Measurements from ENCODE around the gene SUGP1.

SUGP1 gene

GRCh38 chr19:19308373-19308772 is 11.9 kb downstream of the SUGP1 start:
- no peak for DNase-seq (ENCODE audit: low spot score)
- no peak for TF ChIP-seq CTCF (IDR thresholded peaks at IDR 0.05; ENCODE audit: extremely low read depth, missing control alignments)

- no peak for TF ChIP-seq CTCF (IDR thresholded peaks at IDR 0.05; ENCODE audit: extremely low read depth, missing control alignments)
- no peak for DNase-seq (ENCODE audit: low spot score)
These were observed 14.1 kb downstream of the SUGP1 start for GRCh38 chr19:19306191-19306590.

- no peak for TF ChIP-seq CTCF (IDR thresholded peaks at IDR 0.05; ENCODE audit: extremely low read depth, missing control alignments)
These were observed 14.6 kb downstream of the SUGP1 start for GRCh38 chr19:19305696-19306095.

GRCh38 chr19:19305066-19305465 is 15.2 kb downstream of the SUGP1 start:
- no peak for TF ChIP-seq CTCF (IDR thresholded peaks at IDR 0.05; ENCODE audit: extremely low read depth, missing control alignments)

More at GRCh38 chr19:19305696-19306095, 14.6 kb downstream of the SUGP1 start:
- DNase-seq (ENCODE audit: low spot score) = peak; percentile 15

GRCh38 chr19:19304186-19304965 is 15.9 kb downstream of the SUGP1 start:
- DNase-seq (ENCODE audit: low spot score) = peak; percentile 18
- no peak for TF ChIP-seq CTCF (IDR thresholded peaks at IDR 0.05; ENCODE audit: extremely low read depth, missing control alignments)

More at GRCh38 chr19:19305066-19305465, 15.2 kb downstream of the SUGP1 start:
- DNase-seq (ENCODE audit: low spot score) = peak; percentile 13

- DNase-seq (ENCODE audit: low spot score) = no peak
- no peak for TF ChIP-seq CTCF (IDR thresholded peaks at IDR 0.05; ENCODE audit: extremely low read depth, missing control alignments)
These were observed 16.9 kb downstream of the SUGP1 start for GRCh38 chr19:19303411-19303810.

GRCh38 chr19:19300613-19301012 is 19.7 kb downstream of the SUGP1 start:
- DNase-seq (ENCODE audit: low spot score) = no peak
- no peak for TF ChIP-seq CTCF (IDR thresholded peaks at IDR 0.05; ENCODE audit: extremely low read depth, missing control alignments)
